HUES6 (cell line): ENCODE results near the gene MYO1C.

Experiments
- H3K27ac ChIP-seq: 2 replicates; pipeline ENCODE4 v1.7.0; 2013; ENCODE audit warnings: low read depth, mild to moderate bottlenecking, low read length, inconsistent platforms
- H3K27me3 ChIP-seq: 2 replicates; pipeline ENCODE4 v1.6.1; 2013; ENCODE audit warnings: low read length; ENCODE audit not compliant: control insufficient read depth, insufficient read depth
- H3K36me3 ChIP-seq: 2 replicates; pipeline ENCODE4 v1.6.1; 2013; ENCODE audit warnings: low read length; ENCODE audit not compliant: control insufficient read depth, insufficient read depth
- H3K4me1 ChIP-seq: 2 replicates; pipeline ENCODE4 v1.6.1; 2013; ENCODE audit warnings: low read length; ENCODE audit not compliant: control insufficient read depth, insufficient read depth
- H3K4me3 ChIP-seq: 2 replicates; pipeline ENCODE4 v1.5.1; 2013; ENCODE audit warnings: low read depth, low read length
- H3K9ac ChIP-seq: one replicate; pipeline ENCODE4 v1.6.1; 2013; ENCODE audit warnings: mild to moderate bottlenecking, low read length
- H3K9me3 ChIP-seq: 2 replicates; pipeline ENCODE4 v1.6.1; 2013; ENCODE audit warnings: low read depth, low read length; ENCODE audit not compliant: control insufficient read depth, insufficient read depth

Gene MYO1C

GRCh38 chr17:1506649-1507267, 14.3 kb upstream of the MYO1C start:
- Histone ChIP-seq H3K9me3 (no peaks in the 10 kb centered on the region), H3K27me3 (no peaks in the 10 kb centered on the region), H3K4me3 (no peak overlapping the region), H3K9ac (no peak overlapping the region), H3K4me1 (no peaks in the 10 kb centered on the region), H3K27ac (no peak overlapping the region), H3K36me3 (peaks cover 8% of the 10 kb centered on the region; the same call in 1 of the 2 replicates)

GRCh38 chr17:1505586-1505985, 13.1 kb upstream of the MYO1C start:
- no peak overlapping the region for H3K27ac ChIP-seq
- peaks cover 8% of the 10 kb centered on the region; the same call in 1 of the 2 replicates for H3K36me3 ChIP-seq
- H3K9me3 ChIP-seq, result no peaks in the 10 kb centered on the region
- no peak overlapping the region for H3K4me3 ChIP-seq
- H3K9ac ChIP-seq, result no peak overlapping the region
- no peaks in the 10 kb centered on the region for H3K27me3 ChIP-seq
- no peaks in the 10 kb centered on the region for H3K4me1 ChIP-seq

GRCh38 chr17:1504866-1505265, 12.4 kb upstream of the MYO1C start:
- Histone ChIP-seq H3K27ac (no peak overlapping the region), H3K4me1 (no peaks in the 10 kb centered on the region), H3K4me3 (no peak overlapping the region), H3K9me3 (no peaks in the 10 kb centered on the region), H3K9ac (no peak overlapping the region), H3K27me3 (no peaks in the 10 kb centered on the region), H3K36me3 (peaks cover 8% of the 10 kb centered on the region; the same call in 1 of the 2 replicates)

DNA sequence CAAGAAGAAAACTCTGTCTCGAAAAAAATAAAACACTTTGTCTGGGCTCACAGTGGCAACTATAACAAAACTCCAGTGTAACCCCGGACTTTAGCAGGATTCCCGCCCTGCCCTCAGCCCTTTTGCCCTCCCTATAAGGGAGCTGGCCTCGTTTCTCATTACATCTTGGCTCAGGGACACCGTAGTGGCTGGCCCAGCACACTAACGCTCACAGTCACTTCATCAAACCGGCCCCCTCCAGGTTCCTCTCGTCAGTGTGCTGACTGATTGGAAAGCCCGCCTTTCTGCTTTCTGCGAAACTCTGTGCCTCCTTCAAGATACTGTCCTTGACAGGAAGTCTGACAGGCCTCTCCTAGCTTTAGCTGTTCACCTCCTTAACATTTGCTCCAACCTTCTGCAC, 11.2 kb upstream of the MYO1C start:
- Histone ChIP-seq H3K9ac (no peak overlapping the region), H3K4me3 (no peak overlapping the region), H3K4me1 (no peaks in the 10 kb centered on the region), H3K36me3 (no peaks in the 10 kb centered on the region), H3K27ac (no peak overlapping the region), H3K27me3 (no peaks in the 10 kb centered on the region), H3K9me3 (no peaks in the 10 kb centered on the region)

DNA sequence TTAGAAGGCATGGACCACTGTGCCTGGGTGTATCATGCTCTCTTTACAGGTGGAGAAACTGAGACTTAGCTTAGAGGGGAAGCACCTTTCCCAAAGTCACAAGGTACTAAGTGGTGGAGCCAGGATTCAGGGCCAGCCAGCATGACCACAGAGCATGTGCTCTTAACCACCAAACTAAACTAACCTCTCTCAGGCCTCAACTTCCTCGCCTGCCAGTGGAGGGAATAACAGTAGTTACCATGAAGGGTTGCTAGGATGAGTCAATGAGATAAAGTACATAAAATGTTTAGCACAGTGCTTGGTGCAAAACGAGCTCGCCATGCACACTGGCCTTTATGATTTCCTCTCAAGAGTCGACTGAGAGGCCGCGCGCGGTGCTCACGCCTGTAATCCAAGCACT, 6.4 kb upstream of the MYO1C start:
- H3K4me3 ChIP-seq, result no peak overlapping the region
- H3K36me3 ChIP-seq, result peaks cover 15% of the 10 kb centered on the region
- H3K4me1 ChIP-seq, result no peaks in the 10 kb centered on the region
- no peak overlapping the region for H3K27ac ChIP-seq
- H3K27me3 ChIP-seq, result no peaks in the 10 kb centered on the region
- H3K9me3 ChIP-seq, result no peaks in the 10 kb centered on the region
- no peak overlapping the region for H3K9ac ChIP-seq

GRCh38 chr17:1498233-1498632, 5.7 kb upstream of the MYO1C start:
- Histone ChIP-seq H3K4me1 (peaks cover 4% of the 10 kb centered on the region; the same call in 1 of the 2 replicates), H3K27me3 (no peaks in the 10 kb centered on the region), H3K4me3 (no peak overlapping the region), H3K36me3 (peaks cover 15% of the 10 kb centered on the region), H3K27ac (no peak overlapping the region), H3K9me3 (no peaks in the 10 kb centered on the region), H3K9ac (no peak overlapping the region)

- Histone ChIP-seq H3K36me3 (peaks cover 15% of the 10 kb centered on the region), H3K4me1 (peaks cover 8% of the 10 kb centered on the region; the same call in 1 of the 2 replicates), H3K27ac (no peak overlapping the region), H3K27me3 (no peaks in the 10 kb centered on the region), H3K9me3 (no peaks in the 10 kb centered on the region), H3K9ac (no peak overlapping the region), H3K4me3 (no peak overlapping the region)
Measured at GRCh38 chr17:1497831-1498230, 5.3 kb upstream of the MYO1C start.

GRCh38 chr17:1496869-1497268, 4.4 kb upstream of the MYO1C start:
- Histone ChIP-seq H3K27ac (no peak overlapping the region), H3K27me3 (peaks cover 4% of the 10 kb centered on the region; the same call in 1 of the 2 replicates), H3K9ac (no peak overlapping the region), H3K4me1 (peaks cover 16% of the 10 kb centered on the region; the same call in 1 of the 2 replicates), H3K9me3 (no peaks in the 10 kb centered on the region), H3K36me3 (peaks cover 15% of the 10 kb centered on the region), H3K4me3 (no peak overlapping the region)

- Histone ChIP-seq H3K27ac (no peak overlapping the region), H3K9ac (no peak overlapping the region), H3K36me3 (peaks cover 15% of the 10 kb centered on the region), H3K4me1 (peaks cover 18% of the 10 kb centered on the region), H3K9me3 (no peaks in the 10 kb centered on the region), H3K4me3 (no peak overlapping the region), H3K27me3 (peaks cover 5% of the 10 kb centered on the region; the same call in 1 of the 2 replicates)
Measured at GRCh38 chr17:1495265-1495989, 2.9 kb upstream of the MYO1C start.

DNA sequence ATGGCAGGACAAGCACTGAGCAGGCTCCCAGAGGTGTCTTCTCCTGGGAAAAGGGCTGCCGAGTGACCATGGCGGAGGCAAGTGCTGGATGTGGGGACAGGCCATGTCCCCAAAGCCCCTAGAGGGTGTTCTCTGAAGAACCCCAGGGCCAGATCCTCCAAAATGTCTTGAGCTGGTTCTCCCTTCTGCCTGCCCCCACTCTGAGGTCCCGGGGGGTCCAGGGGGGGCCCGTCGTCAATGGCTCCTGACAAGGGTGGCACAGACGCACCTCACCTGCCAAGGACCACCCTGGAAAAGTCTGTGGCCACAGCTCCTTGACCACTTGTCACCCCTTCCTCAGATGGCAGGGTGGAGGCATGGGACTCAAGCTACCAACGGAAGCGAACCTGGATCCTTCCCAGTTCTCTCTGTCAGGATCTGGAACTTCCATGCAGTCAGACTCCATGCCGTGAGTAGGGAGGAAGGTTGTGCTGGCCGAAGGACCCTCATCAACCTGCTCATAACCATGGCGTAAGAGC, 2.3 kb upstream of the MYO1C start:
- Histone ChIP-seq H3K27ac (no peak overlapping the region), H3K27me3 (peaks cover 5% of the 10 kb centered on the region; the same call in 1 of the 2 replicates), H3K4me3 (no peak overlapping the region), H3K4me1 (peaks cover 23% of the 10 kb centered on the region), H3K9me3 (no peaks in the 10 kb centered on the region), H3K36me3 (peaks cover 15% of the 10 kb centered on the region), H3K9ac (no peak overlapping the region)

- no peak overlapping the region for H3K27ac ChIP-seq
- peaks cover 15% of the 10 kb centered on the region for H3K36me3 ChIP-seq
- H3K4me3 ChIP-seq, result no peak overlapping the region
- peaks cover 24% of the 10 kb centered on the region for H3K4me1 ChIP-seq
- H3K9ac ChIP-seq, result no peak overlapping the region
- H3K9me3 ChIP-seq, result no peaks in the 10 kb centered on the region
- peaks cover 5% of the 10 kb centered on the region; the same call in 1 of the 2 replicates for H3K27me3 ChIP-seq
Measured at GRCh38 chr17:1494203-1494602, 1.7 kb upstream of the MYO1C start.
